NCI-H524 treated with DMSO at 0.1 percent for 48 hours (cell line): ENCODE data around the gene CHCHD6.

ENCODE experiments used
- DNase-seq: peaks from one replicate; lab custom pipeline; 2025; lab: John Stamatoyannopoulos, UW

The CHCHD6 gene, protein sequence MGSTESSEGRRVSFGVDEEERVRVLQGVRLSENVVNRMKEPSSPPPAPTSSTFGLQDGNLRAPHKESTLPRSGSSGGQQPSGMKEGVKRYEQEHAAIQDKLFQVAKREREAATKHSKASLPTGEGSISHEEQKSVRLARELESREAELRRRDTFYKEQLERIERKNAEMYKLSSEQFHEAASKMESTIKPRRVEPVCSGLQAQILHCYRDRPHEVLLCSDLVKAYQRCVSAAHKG

DNA sequence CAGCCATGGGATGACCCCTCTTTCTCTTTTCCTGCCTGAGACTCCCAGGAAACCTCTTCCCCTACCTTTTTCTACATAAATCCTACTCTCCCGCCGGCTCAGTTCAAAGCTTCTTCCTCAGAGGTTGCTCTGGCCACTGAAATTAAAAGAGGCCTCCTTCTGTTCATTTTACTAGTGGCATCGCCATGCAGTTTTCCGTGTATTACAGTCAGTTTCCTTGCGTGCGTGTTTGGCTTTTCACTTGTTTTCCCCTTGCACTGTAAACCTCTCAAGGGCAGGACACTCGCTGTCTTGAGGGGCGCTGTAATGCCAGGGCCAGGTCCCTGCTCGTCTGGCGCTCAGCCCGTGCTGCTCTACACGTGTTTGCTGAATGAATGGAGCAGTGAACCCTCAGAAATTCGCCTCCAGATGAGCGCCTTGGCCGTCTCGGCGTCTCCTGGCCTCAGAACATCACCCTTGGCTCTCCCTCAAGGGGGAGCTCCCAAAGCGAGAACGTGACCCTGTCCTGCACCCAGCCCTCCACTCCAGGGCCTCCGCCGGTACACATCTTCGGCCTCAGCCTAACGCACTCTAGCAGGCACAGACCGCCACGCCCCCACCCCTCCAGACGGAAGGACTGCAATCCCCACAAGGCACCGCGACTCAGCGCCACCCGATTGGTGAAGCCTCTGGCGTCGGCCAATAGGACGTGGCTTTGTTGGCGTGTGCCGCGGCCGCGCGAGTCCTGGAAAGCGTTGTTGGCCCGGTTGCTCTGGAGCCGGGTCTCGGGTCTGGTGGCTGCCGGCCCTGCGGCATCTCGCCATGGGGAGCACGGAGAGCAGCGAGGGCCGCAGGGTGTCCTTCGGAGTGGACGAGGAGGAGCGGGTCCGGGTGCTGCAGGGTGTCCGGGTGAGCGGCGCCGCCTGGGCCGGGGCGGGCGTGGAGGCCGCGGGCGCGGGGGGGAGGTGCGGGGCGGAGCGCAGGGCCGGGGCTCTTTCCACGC lies at the start of gene CHCHD6:
CHCHD6 (plus strand) TSS at position 729 of the 982 bp plus-strand sequence; CDS start at position 802, 73 bp downstream.
- DNase-seq, result peak; percentile 94

DNA sequence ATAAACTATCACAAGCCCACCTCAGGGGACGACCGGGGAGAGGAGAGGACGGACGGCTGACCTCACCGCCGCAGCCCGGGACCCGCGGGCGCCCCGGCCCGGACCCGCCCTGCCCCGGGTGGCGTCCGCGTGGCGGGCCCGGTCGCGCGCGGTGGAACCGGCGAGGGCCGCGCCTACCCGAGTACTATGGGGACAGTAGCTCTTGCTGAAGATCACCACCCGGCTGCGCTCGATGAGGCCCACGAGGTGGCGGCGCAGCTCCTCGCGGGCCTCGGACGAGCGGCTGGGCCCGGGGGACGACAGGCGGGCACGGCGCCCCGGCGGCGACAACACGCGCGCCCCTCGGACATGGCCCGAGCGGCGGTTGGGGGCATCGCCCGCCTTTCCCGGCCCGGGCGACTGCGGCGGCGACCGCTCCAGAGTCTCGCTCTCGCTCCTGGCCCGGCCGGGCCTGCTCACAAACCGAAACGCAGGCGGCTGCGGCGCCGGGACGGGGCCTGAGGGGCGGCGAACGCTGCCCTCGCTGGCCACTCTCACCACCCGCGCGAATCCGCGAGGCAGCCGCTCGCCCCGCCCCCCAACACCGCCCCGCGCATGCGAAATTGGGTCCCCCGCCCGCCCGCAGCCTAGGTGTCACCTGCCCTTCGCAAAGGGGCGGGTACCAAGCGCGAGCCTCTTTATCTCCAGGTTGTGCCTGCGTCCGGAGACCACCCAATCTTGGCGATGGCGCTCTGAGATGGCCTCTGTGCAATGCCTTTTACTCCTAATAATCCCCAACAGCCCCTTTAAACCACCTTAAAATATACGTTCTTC lies 49.3 kb upstream of the CHCHD6 start, which contains the start of gene TXNRD3:
TXNRD3 (minus strand) TSS at position 554 of the 813 bp plus-strand sequence.
- peak; percentile 19 for DNase-seq

DNA sequence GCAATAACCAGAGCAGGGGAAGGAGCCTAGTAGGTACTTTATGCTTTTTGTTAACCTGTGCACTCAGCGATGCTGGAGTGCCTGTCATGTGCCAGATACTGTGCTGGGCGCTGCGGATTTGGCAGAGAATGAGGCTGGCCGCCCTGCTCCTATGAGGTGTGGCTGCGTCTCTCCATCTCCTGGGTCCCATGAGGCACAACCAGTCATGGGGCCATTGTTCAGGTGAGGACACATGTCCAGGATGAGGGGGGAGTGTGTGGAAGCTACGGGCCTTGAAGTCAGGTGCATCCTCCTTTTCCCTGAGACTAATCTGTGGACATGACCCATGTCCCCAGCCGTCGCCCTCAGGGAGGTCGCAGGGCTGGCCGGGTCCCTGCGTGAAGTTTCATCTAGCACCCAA lies 48.2 kb upstream of the CHCHD6 start:
- DNase-seq, result no peak

DNA sequence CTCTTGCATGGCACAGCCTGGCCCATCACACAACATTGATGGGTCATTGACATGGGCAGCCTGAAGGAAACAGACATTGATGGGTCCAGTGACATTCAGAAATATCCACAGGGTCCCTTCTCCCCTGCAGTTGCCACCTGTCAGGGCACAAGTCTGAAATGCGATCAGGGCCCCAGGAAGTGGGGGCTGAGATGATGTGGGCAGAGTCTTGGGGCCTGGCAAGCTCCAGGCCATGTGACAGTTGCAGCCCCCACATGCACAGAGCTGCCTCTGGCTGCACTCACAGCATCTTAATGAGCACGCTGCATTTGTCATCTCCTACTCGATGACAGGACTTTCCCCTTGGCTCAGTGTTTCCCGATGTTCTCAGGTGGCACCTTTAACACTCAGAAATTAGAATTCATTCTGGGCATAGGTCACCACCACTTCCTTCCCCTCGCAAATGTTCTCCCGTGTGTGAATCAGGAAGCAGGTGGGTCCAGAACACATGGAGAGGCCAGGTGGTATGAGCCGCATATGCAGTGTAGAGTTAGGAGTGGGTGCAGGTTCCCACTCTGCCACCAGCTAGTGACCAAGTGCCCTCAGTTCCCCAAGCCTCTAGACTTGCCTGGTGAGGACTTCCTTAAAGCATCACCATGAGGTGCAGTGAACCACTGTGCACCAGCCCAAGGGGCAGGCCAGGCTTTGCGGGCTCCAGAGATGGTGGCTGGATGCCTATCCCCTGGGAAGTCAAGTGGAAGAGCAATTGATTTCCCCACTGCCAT lies 47.5 kb upstream of the CHCHD6 start:
- no peak for DNase-seq

DNA sequence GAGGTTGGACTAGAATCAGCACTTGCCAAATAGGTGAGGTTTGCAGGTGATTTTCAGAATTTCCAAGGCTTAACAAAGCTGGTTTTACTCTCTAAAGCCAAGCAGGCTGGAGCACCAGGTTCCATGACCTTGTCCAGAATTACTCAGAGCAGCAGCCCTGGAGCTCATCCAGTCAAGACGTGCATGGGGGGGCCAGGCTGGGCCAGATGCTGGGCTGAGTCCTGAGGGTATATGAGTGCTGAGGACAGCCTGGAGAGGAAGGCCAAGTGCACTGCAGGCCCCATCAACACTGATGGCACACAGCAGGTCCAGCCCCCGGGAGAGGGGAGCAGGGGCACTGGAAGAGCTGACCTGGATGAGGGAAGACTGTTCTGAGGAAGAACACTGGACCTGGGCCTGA lies 46.1 kb upstream of the CHCHD6 start:
- DNase-seq, result no peak

DNA sequence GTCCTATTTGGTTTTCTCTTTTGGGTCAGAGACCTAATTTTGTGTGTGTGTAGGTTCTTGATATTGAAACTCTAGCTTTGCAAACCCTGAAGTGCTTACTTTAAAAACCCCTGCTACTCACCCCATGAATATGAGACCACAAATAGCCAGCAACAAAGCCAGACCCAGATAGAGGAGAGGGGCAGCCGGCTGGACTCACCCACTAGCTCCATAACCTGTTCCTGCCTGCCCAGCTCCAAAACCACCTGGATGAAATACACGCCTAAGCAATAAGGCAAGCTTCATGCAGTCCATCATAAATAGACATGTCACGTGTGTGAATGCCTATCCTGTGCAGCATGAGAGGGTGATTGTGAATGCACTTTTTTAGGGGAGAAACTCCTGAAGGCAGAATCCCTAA lies 45.5 kb upstream of the CHCHD6 start:
- no peak for DNase-seq

DNA sequence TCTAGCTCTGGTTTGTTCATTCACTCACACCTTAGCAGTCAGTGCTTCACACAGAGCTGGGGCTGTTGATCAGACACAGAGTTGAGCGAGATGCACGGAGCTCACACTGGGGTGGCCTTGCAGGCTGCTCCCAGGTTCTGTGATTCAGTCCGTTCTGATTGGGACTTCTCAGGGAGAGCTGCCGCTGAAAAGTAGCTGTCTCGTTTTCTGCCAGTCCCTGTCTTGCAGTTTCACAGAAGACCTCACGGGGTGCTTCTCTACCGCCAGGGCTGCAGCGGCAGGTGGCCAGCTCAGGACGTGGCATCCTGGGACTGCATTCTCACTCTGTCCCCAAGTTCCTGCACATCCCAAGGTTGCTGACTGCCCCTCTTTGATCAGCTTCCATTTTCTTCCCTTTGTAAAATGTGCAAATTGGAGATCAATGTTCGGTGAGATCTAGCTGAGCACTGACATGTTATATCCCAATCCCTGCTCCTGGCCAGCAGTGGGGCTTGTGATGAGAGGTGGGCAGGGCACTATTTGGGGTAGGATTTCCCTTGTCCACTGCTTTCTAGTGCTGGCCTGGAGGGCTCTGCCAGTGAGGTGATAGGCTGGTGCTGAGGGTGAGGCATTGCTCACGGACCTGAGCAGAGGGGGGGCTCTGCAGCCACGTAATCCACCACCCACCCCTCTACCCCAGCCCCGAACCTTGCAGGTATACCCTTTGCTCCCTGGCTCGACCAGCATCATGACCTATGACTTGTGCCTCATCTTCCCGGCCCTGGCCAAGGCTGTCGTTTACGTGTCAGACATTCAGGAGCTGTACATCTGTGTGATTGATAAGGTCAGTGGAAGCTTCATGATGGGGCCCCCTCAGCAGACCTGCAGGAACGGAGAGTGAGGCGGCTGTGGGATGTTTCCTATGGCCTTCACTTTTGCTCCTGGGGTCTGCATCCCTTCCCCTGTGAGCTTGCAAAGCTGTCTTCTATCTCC lies 43.8 kb upstream of the CHCHD6 start:
- DNase-seq, result no peak

DNA sequence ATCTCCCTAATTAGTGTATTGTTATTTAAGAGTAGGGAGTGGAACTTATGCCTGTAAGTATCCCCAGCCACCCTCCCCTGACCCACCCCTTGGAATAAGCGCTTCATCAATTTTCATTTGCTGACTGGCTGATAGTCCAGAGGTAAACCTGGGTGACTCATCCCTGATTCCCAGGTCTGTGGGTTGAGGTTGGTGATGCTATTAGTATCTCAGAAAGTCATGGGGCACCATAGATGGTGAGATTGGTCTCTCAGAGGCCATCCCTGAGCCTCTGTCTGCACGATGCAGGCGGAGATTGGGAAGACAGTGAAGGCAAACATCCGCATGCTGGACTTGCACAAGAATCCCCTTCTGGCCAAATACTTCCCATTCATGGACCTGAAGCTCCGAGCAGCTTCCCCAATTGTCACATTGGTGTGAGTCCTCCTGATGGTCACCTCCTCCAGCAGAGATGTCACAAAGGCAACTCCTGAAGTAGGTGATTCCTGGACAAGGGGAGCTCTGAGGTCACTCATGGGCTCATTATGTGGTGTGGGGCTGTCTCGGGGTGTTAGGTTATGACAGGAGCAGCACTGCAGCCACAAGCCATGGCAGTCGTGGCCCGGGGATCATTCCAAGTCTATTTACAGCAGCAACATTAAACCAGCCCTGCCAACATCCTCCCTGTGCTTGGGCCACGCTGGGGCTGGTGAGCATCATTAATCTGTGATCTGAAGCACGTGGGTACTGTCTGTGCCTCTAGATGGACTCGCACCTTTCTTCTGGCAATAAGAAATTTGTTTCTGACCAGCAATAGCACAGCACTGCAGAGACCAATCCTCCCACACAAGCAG lies 42.3 kb upstream of the CHCHD6 start:
- DNase-seq, result no peak

DNA sequence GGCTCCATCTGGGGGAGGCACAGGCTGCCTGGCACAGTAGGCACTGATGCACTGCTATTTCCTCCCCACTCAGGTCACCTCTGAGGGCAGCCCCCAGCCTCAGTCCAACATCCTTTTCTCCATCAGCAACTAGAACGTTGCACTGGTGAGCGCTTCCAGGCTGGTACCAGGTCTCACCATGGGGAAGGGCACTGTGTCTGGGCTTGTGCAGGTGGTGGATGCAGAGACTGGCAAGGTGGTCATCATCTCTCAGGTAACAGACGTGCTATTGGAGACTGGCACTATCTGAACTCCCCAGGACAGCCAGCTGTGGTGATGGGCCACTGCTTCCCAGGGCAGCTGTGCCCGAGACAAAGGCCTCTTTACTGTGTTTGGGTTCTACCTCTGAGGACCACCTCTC lies 40.8 kb upstream of the CHCHD6 start:
- no peak for DNase-seq

DNA sequence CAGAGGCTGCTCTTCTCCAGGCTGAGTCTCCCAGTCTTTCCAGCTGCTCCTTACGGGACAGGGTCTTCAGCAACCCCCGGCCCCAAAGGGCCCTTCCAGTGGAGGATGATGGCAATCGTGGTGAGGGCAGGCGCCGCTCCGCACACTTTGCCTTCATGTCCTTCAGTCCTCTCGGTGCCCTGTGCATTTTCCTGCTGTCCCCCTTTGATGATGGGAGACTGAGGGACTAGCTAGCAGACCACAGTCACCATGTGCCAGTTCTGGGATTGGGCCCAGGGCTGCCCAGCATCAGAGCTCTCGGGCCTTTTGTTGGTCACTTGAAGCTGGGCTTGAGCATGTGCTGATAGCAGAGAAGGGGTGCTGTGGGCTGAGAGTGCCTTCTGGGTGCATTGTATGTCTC lies 40.3 kb upstream of the CHCHD6 start:
- DNase-seq, result no peak

DNA sequence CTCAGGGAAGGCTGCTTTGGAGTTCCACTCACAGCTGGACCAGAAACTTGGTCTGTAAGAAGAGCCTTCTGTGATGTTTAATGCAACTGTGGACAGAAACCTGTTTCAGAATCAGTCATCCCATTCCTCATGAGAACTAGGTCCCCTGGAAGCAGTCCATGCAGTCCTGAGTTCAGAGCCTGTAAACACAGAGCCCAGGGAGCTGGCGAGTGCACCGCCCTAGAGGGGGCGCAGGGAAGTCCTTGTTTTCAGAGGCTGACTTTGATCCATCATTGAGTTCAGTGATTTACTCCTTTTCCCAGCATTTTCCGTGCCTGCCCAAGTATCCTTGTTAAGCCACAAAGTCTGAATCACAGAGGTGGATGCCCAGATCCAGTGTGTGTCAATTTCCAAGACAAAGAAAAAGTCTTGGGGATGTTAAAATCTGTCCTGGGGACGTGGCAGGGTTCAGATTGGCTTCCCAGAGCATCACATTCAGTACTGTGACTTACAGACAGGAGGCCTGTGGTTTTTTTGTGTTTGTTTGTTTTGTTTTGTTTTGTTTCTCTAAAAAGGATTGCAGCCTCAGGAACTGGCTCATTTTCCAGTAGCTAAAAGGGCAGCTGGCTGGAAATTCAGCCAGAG lies 39.3 kb upstream of the CHCHD6 start:
- no peak for DNase-seq

DNA sequence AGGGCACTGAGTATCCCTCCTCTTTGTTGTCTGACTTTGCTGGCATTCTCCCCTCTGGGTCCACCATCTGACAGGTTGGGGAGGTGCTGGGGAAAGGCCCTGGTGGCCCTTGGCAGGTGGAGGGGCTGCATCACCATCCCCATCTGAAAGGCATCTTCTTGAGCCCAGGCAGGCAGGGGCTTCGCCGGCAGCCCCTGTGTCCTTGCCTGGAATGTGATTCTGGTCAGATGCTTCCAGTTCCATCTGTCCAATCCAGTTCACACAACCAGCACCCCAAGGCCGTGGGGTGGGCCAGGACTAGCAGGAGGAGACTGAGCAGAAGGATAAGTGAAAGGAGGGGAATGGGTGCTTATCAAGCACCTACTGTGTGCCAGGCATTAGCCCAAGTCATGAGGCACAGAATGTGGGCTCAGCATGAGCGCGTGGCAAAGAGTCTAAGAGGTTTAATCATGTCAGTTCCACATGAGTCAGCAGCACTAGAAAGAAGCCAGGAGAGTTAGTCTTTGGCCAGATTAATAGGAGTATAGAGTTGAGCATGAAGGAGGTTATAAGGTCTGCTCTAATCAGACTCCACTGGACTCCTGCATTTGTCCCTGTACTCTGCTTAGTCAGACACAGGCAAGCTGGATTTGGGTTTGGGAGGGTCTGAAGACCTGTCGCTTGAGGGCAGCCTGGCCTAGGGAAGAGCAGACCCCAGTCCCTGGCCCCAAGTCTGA lies 38.7 kb upstream of the CHCHD6 start:
- DNase-seq, result no peak

DNA sequence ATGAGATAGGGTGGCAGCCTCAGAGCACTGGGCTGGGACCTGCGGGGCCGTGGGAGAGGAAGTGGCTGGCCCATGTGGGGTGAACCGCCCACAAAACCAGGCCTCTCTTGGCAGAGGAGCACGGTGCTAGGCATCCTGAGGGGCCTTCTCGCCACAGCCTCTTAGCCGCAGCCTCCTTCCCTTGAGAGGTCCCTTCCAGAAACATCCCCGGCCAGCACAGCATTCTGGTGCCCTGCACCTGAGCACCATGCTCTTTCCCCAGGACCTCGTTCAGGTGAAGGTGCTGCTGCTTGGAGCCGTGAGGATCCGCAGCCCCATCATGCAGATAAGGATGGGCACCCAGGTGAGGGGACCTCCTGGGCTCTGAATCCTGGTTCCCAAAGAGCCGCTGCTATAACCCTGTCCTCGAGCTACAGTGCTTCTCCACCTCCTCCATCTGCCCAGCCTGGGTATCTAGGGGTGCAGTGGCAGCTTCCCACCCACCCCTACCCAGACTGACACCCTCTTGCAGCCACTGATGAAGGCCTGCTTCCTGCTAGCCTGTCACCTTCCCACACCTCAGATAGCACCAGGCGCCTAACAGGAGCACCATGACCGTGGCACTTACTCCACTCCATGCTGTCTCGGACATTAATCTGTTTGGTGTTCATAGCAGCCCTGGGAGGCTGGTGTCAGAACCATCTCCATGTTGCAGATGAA lies 37.9 kb upstream of the CHCHD6 start:
- DNase-seq, result no peak

DNA sequence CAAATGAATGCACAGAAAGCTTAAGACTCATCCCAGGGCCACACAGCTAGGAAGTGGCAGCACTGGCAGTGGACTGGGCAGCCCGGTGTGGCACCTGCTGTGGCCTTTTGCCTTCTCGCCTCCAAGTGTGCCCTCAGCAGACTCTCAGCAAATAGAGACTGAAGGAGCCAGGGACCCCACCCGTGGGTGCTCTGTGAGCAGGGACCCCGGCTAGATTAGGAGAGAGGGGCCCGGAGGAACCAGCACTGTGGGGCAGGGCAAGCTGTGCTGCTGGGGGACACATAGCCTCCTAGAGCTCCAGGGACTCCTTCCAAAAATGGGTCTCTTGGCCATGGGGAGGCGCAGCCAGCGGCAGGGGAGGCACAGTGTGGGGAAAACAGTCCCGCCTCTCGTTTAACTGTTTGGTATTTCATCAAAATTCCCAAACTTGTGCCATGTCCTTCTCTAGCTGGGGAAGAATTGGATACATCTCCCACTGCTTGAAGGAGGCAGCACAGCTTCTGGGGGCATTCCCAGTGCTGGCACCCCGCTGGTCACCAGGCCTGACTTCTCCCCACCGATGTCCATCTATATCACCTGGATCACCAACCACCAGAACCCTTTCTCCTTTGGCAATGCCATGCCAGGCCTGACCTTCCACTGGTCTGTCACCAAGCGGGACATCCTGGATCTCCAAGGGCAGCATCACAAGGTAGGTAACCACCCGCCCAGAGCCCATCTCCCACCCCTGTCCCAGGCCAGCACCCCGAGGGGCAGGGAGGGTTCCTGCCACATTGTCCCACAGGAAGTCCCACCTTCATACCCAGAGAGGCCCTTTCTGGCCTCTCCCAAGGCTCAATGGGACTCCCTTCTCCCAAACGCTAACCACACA lies 37.1 kb upstream of the CHCHD6 start:
- DNase-seq, result no peak

DNA sequence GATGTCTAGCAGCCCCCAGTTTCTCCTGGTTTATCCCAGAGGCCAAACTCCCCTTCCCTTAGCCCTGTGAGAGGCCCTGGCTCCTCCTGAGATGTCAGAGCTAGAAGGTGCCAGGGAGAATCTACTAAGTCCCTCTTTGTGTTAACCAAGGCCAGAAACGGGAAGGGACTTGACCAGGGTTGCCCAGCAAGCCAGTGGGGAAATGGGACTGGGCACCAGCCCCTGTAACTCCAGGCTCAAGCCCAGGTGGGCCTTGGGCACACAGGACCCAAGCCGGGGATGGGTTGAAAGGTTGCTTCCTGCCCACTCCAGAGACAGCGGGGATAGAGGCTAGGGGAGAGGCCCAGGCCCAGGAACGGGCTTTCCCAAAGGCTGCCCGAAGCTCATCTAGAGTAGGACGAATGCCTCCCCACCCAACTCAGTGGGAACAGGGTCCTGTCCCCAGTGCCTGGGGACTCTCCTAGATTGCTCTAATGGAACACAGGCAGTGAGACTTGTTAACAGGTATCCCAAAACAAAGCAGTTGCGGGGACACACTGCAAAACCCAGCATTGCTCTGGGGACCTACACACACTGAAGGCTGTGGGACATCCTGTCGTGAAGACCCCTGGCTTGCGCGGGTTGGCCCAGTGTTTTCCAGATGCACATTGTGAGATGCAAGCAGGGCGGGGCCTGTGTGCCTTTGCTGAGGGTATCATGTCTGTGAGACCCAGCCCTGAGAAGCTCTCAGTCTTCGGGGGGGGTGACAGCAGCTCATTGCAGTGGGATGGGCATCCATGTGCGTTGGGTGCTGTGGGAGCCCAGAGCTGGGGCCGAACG lies 36.2 kb upstream of the CHCHD6 start:
- no peak for DNase-seq
